ENCODE measurements around the gene SARDH.
"Not testable (repeated sequence)": the region's sequence is repeated elsewhere in the genome, so short reads cannot be mapped to it uniquely, and the experiment has no call there.

The SARDH gene

GRCh38 chr9:133641861-133642595, 96.1 kb downstream of the SARDH start:
- DNase-seq: no peak

- no peak for DNase-seq
Measured at GRCh38 chr9:133641396-133641655, 96.8 kb downstream of the SARDH start.

GRCh38 chr9:133640580-133641395, 97.4 kb downstream of the SARDH start:
- DNase-seq: no peak

- DNase-seq: no peak
Measured at GRCh38 chr9:133640160-133640559, 98.0 kb downstream of the SARDH start.

GRCh38 chr9:133639613-133640012, 98.5 kb downstream of the SARDH start:
- no peak for DNase-seq

GRCh38 chr9:133638711-133639110, 99.4 kb downstream of the SARDH start:
- no peak for DNase-seq

GRCh38 chr9:133638076-133638475, 100.1 kb downstream of the SARDH start:
- no peak for DNase-seq

GRCh38 chr9:133637451-133638055, 100.6 kb downstream of the SARDH start:
- DNase-seq: no peak

- DNase-seq: no peak
Measured at GRCh38 chr9:133636902-133637301, 101.2 kb downstream of the SARDH start.

GRCh38 chr9:133635533-133636531, 102.3 kb downstream of the SARDH start, which contains the start of gene DBH:
DBH (plus strand) TSS chr9:133636363; CDS start chr9:133636372, 9 bp downstream.
- no peak for DNase-seq

GRCh38 chr9:133635098-133635497, 103.1 kb downstream of the SARDH start:
- DNase-seq: no peak

- peak; percentile 11 to 39 for DNase-seq
Measured at GRCh38 chr9:133634081-133634691, 104.0 kb downstream of the SARDH start.

- no peak for DNase-seq
Measured at GRCh38 chr9:133633681-133634080, 104.5 kb downstream of the SARDH start.

- DNase-seq: no peak
Measured at GRCh38 chr9:133632806-133633680, 105.1 kb downstream of the SARDH start.

- DNase-seq: no peak
Measured at GRCh38 chr9:133631111-133631510, 107.0 kb downstream of the SARDH start.

- DNase-seq: no peak
Measured at GRCh38 chr9:133629221-133630110, 108.7 kb downstream of the SARDH start.

- DNase-seq: no peak
Measured at GRCh38 chr9:133628766-133629165, 109.4 kb downstream of the SARDH start.

GRCh38 chr9:133627341-133627740, 110.8 kb downstream of the SARDH start:
- DNase-seq: no peak

- DNase-seq: not testable (repeated sequence)
Measured at GRCh38 chr9:133626008-133626407, 112.1 kb downstream of the SARDH start.

- no peak for DNase-seq
Measured at GRCh38 chr9:133622555-133622954, 115.6 kb downstream of the SARDH start.

All from NCI-H187 (cell line).